Body of pancreas (tissue), 4 donors: ENCODE results near the gene USP14.

Experiments used
- CTCF ChIP-seq, 7 experiments: fragments of 450-650 bp in 4 of 7; fragments of 200-600 bp in 3 of 7; sonication (generic) in 3 of 7; IDR thresholded peaks; one replicate each; pipeline ENCODE4 v1.5.1; 2016 to 2019; ENCODE audit warnings: antibody characterized with exemption in 7 of 7
- POLR2A ChIP-seq, 3 donors: fragments of 450-650 bp; IDR thresholded peaks; one replicate each; pipeline ENCODE4 v1.6.1; 2016; ENCODE audit warnings: antibody characterized with exemption in 3 of 3, mild to moderate bottlenecking in 2 of 3

DNA sequence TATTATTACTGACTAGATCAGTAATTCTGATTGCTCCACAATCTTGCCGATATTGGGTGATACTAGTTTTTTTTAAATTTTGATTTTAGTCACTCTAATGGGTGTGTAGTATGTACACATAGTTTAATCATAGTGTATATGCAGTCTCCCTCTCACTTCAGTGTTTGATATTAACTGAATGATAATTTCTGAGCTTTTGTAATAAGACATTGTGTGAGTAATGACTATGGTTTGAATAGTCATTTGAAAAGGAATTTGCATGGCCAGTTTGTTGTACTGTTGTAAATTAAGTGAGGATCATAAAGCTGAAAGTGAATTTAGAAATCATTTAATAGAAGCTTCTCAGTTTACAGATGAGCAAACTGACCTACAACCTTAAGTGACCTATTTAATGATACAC, 33.4 kb downstream of the USP14 start:
- TF ChIP-seq CTCF (IDR thresholded peaks at IDR 0.05) (no peak), POLR2A (IDR thresholded peaks at IDR 0.05) (no peak)
